Measurements from ENCODE around the gene MB21D2.
"Not testable (repeated sequence)": the region's sequence is repeated elsewhere in the genome, so short reads cannot be mapped to it uniquely, and the experiment has no call there.

DNA sequence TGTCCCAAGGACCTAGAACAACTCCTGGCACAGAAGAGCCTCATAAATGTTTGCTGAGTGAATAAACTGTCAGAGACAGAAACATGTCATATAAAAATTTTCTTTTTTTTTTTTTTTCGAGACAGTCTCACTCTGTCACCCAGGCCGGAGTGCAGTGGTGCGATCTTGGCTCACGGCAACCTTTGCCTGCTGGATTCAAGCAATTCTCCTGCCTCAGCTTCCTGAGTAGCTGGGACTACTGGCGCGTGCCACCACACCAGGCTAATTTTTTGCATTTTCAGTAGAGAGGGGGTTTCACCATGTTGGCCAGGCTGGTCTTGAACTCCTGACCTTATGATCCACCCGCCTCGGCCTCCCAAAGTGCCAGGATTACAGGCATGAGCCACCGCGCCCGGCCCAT, 67.8 kb downstream of the MB21D2 start:
- TF ChIP-seq, protein P1, sequence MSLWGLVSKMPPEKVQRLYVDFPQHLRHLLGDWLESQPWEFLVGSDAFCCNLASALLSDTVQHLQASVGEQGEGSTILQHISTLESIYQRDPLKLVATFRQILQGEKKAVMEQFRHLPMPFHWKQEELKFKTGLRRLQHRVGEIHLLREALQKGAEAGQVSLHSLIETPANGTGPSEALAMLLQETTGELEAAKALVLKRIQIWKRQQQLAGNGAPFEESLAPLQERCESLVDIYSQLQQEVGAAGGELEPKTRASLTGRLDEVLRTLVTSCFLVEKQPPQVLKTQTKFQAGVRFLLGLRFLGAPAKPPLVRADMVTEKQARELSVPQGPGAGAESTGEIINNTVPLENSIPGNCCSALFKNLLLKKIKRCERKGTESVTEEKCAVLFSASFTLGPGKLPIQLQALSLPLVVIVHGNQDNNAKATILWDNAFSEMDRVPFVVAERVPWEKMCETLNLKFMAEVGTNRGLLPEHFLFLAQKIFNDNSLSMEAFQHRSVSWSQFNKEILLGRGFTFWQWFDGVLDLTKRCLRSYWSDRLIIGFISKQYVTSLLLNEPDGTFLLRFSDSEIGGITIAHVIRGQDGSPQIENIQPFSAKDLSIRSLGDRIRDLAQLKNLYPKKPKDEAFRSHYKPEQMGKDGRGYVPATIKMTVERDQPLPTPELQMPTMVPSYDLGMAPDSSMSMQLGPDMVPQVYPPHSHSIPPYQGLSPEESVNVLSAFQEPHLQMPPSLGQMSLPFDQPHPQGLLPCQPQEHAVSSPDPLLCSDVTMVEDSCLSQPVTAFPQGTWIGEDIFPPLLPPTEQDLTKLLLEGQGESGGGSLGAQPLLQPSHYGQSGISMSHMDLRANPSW (CRISPR knock-in tag; conservative IDR thresholded peaks at IDR 0.05; ENCODE audit: low read depth): not testable (repeated sequence)
- TF ChIP-seq, protein P2, sequence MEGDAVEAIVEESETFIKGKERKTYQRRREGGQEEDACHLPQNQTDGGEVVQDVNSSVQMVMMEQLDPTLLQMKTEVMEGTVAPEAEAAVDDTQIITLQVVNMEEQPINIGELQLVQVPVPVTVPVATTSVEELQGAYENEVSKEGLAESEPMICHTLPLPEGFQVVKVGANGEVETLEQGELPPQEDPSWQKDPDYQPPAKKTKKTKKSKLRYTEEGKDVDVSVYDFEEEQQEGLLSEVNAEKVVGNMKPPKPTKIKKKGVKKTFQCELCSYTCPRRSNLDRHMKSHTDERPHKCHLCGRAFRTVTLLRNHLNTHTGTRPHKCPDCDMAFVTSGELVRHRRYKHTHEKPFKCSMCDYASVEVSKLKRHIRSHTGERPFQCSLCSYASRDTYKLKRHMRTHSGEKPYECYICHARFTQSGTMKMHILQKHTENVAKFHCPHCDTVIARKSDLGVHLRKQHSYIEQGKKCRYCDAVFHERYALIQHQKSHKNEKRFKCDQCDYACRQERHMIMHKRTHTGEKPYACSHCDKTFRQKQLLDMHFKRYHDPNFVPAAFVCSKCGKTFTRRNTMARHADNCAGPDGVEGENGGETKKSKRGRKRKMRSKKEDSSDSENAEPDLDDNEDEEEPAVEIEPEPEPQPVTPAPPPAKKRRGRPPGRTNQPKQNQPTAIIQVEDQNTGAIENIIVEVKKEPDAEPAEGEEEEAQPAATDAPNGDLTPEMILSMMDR (IDR thresholded peaks at IDR 0.05): not testable (repeated sequence)
- TF ChIP-seq ZNF232 (CRISPR knock-in tag; IDR thresholded peaks at IDR 0.05); CREM (CRISPR knock-in tag; IDR thresholded peaks at IDR 0.05); ESRRA (CRISPR knock-in tag; IDR thresholded peaks at IDR 0.05; ENCODE audit: borderline replicate concordance); GABPB1 (CRISPR knock-in tag; IDR thresholded peaks at IDR 0.05); CREB1 (CRISPR knock-in tag; IDR thresholded peaks at IDR 0.05): not testable (repeated sequence)
- TF ChIP-seq, protein P3, sequence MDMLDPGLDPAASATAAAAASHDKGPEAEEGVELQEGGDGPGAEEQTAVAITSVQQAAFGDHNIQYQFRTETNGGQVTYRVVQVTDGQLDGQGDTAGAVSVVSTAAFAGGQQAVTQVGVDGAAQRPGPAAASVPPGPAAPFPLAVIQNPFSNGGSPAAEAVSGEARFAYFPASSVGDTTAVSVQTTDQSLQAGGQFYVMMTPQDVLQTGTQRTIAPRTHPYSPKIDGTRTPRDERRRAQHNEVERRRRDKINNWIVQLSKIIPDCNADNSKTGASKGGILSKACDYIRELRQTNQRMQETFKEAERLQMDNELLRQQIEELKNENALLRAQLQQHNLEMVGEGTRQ (CRISPR knock-in tag; IDR thresholded peaks at IDR 0.05): not testable (repeated sequence)
- TF ChIP-seq, protein P4, sequence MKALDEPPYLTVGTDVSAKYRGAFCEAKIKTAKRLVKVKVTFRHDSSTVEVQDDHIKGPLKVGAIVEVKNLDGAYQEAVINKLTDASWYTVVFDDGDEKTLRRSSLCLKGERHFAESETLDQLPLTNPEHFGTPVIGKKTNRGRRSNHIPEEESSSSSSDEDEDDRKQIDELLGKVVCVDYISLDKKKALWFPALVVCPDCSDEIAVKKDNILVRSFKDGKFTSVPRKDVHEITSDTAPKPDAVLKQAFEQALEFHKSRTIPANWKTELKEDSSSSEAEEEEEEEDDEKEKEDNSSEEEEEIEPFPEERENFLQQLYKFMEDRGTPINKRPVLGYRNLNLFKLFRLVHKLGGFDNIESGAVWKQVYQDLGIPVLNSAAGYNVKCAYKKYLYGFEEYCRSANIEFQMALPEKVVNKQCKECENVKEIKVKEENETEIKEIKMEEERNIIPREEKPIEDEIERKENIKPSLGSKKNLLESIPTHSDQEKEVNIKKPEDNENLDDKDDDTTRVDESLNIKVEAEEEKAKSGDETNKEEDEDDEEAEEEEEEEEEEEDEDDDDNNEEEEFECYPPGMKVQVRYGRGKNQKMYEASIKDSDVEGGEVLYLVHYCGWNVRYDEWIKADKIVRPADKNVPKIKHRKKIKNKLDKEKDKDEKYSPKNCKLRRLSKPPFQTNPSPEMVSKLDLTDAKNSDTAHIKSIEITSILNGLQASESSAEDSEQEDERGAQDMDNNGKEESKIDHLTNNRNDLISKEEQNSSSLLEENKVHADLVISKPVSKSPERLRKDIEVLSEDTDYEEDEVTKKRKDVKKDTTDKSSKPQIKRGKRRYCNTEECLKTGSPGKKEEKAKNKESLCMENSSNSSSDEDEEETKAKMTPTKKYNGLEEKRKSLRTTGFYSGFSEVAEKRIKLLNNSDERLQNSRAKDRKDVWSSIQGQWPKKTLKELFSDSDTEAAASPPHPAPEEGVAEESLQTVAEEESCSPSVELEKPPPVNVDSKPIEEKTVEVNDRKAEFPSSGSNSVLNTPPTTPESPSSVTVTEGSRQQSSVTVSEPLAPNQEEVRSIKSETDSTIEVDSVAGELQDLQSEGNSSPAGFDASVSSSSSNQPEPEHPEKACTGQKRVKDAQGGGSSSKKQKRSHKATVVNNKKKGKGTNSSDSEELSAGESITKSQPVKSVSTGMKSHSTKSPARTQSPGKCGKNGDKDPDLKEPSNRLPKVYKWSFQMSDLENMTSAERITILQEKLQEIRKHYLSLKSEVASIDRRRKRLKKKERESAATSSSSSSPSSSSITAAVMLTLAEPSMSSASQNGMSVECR (CRISPR knock-in tag; IDR thresholded peaks at IDR 0.05; ENCODE audit: borderline replicate concordance): not testable (repeated sequence)

Data from WTC11 (cell line).